ENCODE data around the gene GATA5.

- TF ChIP-seq CTCF (IDR thresholded peaks at IDR 0.05): no peak
- TF ChIP-seq EP300 (IDR thresholded peaks at IDR 0.05): no peak
- no peak for TF ChIP-seq POLR2A (IDR thresholded peaks at IDR 0.05)
Observed at GRCh38 chr20:62448788-62449187, 27.0 kb downstream of the GATA5 start.

Data from ovary (tissue), 3 donors.